GM12878 (cell line): ENCODE data around the gene RBM15B. TPM values are rescaled to one million over a fixed set of nuclear protein-coding genes. Genes with fewer than 3 reads are reported as not detected.
A peak's percentile ranks its signal among the peaks of the same experiment; 100 is the strongest.

Experiments used
- ATAC-seq: fragments of 200-7000 bp; cut with Tn5 transposase; 3 replicates; pipeline ENCODE4 v1.9.1; 2020; ENCODE audit warnings: mild to moderate bottlenecking, moderate library complexity
- BruUV-seq: library from RNA; stranded (reverse); fragments of 400-500 nt; replicated peaks from 2 replicates; lab custom pipeline; 2021; lab: Mats Ljungman, UMichigan
- CTCF ChIA-PET: fragments of 300-600 bp; sonication (Branson Sonifier 250); formaldehyde crosslinking; extraction: SDS; loops from one replicate; lab custom pipeline; 2021; ENCODE audit warnings: inconsistent platforms; lab: Yijun Ruan, JAX
- POLR2A ChIA-PET: fragments of 350-600 bp; formaldehyde crosslinking; extraction: SDS; loops from one replicate; lab custom pipeline; 2021; ENCODE audit warnings: inconsistent platforms; lab: Charles Lee
- RAD21 ChIA-PET: fragments of 300-600 bp; sonication (Branson Sonifier 250); formaldehyde crosslinking; loops from one replicate; lab custom pipeline; 2023; ENCODE audit warnings: antibody characterized with exemption; ENCODE audit not compliant: unreplicated experiment; lab: Charles Lee
- SMC1A ChIA-PET: fragments of 300-600 bp; sonication (Branson Sonifier 250); formaldehyde crosslinking; loops from one replicate; lab custom pipeline; 2023; ENCODE audit not compliant: unreplicated experiment, uncharacterized antibody; lab: Charles Lee
- DNase-seq: peaks from one replicate; pipeline ENCODE4 v3.0.0-alpha.2; 2011; ENCODE audit warnings: low read depth, low spot score
- FAIRE-seq: peaks from 3 replicates; lab custom pipeline; 2011; peaks lifted over from hg19 to GRCh38; lab: Jason Lieb, UNC
- H2AFZ ChIP-seq: 2 replicates; pipeline ENCODE4 v1.6.0; 2011; ENCODE audit warnings: low read depth, low read length, control low read depth; ENCODE audit not compliant: control insufficient read depth
- H3K27ac ChIP-seq: 2 replicates; pipeline ENCODE4 v1.5.1; 2011; ENCODE audit warnings: control low read depth; ENCODE audit not compliant: control insufficient read depth, insufficient read depth
- H3K27me3 ChIP-seq, 2 experiments: replicated peaks in 1 of 2; 2 replicates each; pipeline versions ENCODE4 v1.6.0 to v1.6.1; 2011; ENCODE audit warnings: low read length in 1 of 2; ENCODE audit not compliant: control insufficient read depth in 2 of 2, insufficient read depth in 2 of 2
- H3K36me3 ChIP-seq, 2 experiments: 2 replicates each; pipeline ENCODE4 v1.5.1; 2011; ENCODE audit warnings: low read length in 1 of 2; ENCODE audit not compliant: control insufficient read depth in 2 of 2, insufficient read depth in 2 of 2
- H3K4me1 ChIP-seq: 2 replicates; pipeline ENCODE4 v1.6.1; 2011; ENCODE audit warnings: mild to moderate bottlenecking, low read length, moderate library complexity, mixed read lengths; ENCODE audit not compliant: control insufficient read depth, insufficient read depth
- H3K4me2 ChIP-seq: 2 replicates; pipeline ENCODE4 v1.6.0; 2011; ENCODE audit warnings: control low read depth; ENCODE audit not compliant: control insufficient read depth, insufficient read depth
- H3K4me3 ChIP-seq: fragments of 200-600 bp; sonication (generic); 2 replicates; pipeline ENCODE4 v1.5.1; 2016
- H3K79me2 ChIP-seq: 2 replicates; pipeline ENCODE4 v1.6.0; 2011; ENCODE audit warnings: low read length; ENCODE audit not compliant: control insufficient read depth, insufficient read depth
- H3K9ac ChIP-seq: 2 replicates; pipeline ENCODE4 v1.8.0; 2011; ENCODE audit warnings: low read length, control low read depth, mixed read lengths; ENCODE audit not compliant: control insufficient read depth, insufficient read depth
- H3K9me3 ChIP-seq: replicated peaks from 3 replicates; pipeline ENCODE4 v1.5.1; 2011; ENCODE audit warnings: mild to moderate bottlenecking, low read length; ENCODE audit not compliant: control insufficient read depth, insufficient read depth
- H4K20me1 ChIP-seq: 2 replicates; pipeline ENCODE4 v1.6.0; 2011; ENCODE audit not compliant: control insufficient read depth, insufficient read depth
- ASH2L ChIP-seq: fragments of 300-600, 200-600 bp; sonication (generic); IDR thresholded peaks from 2 replicates; pipeline ENCODE4 v1.6.1; 2017; ENCODE audit warnings: low read depth, mild to moderate bottlenecking, borderline replicate concordance
- BRCA1 ChIP-seq: IDR thresholded peaks from 2 replicates; pipeline ENCODE4 v1.6.1; 2011; ENCODE audit warnings: low read depth, low read length, improper control_type of control experiment
- ESRRA ChIP-seq: IDR thresholded peaks from 2 replicates; pipeline ENCODE4 v1.6.1; 2012; ENCODE audit warnings: mild to moderate bottlenecking, low read length, improper control_type of control experiment
- KLF5 ChIP-seq: fragments of 450-650 bp; IDR thresholded peaks from 2 replicates; pipeline ENCODE4 v1.6.1; 2014; ENCODE audit warnings: mild to moderate bottlenecking; ENCODE audit not compliant: partially characterized antibody
- NFIC ChIP-seq: IDR thresholded peaks from 2 replicates; pipeline ENCODE4 v1.6.1; 2012; ENCODE audit warnings: low read depth, mild to moderate bottlenecking, inconsistent platforms, low read length, moderate library complexity
- NR2F1 ChIP-seq: fragments of 450-650 bp; conservative IDR thresholded peaks from 2 replicates; pipeline ENCODE4 v1.6.1; 2017; ENCODE audit warnings: mild to moderate bottlenecking
- RBBP5 ChIP-seq: fragments of 200-600 bp; sonication (generic); conservative IDR thresholded peaks from 2 replicates; pipeline ENCODE4 v1.6.1; 2016
- RCOR1 ChIP-seq: conservative IDR thresholded peaks from 2 replicates; pipeline ENCODE4 v1.6.1; 2012; ENCODE audit warnings: low read depth, low read length, improper control_type of control experiment
- SUPT20H ChIP-seq: IDR thresholded peaks from 2 replicates; pipeline ENCODE4 v1.6.1; 2011; ENCODE audit warnings: low read depth, mild to moderate bottlenecking, low read length, moderate library complexity, borderline replicate concordance; ENCODE audit not compliant: control insufficient read depth
- TCF3 ChIP-seq: IDR thresholded peaks from 2 replicates; pipeline ENCODE4 v1.6.1; 2012; ENCODE audit warnings: low read depth, mild to moderate bottlenecking, low read length, borderline replicate concordance; ENCODE audit not compliant: insufficient read depth
- TCF7 ChIP-seq: IDR thresholded peaks from 2 replicates; pipeline ENCODE4 v1.6.1; 2014; ENCODE audit warnings: antibody characterized with exemption, borderline replicate concordance
- WGBS: methylation state at CpG from one replicate; pipeline ENCODE4 v1.1.6; 2016; ENCODE audit warnings: low lambda C conversion rate; ENCODE audit not compliant: insufficient replicate concordance, insufficient coverage; ENCODE audit errors: missing lambda C conversion rate; 5-methylcytosine and 5-hydroxymethylcytosine counted together
- in situ Hi-C: fragments of 300-500 bp; cut with MboI; formaldehyde crosslinking; loops from 9 replicates; pipeline ENCODE4 v1.14.3; 2018; ENCODE audit warnings: mixed read lengths
- intact Hi-C: fragments of 100-400 bp; cut with micrococcal nuclease; formaldehyde crosslinking; loops from one replicate; pipeline ENCODE4 v1.14.2; 2022; ENCODE audit not compliant: unreplicated experiment
- polyA plus RNA-seq, 11 experiments: library from polyadenylated mRNA; depleted of rRNA in 4 of 11; unstranded in 6 of 11; stranded (reverse) in 5 of 11; fragments of >200 nt; fragmentation: Nextera tagmentation in 4 of 11; fragmentation: Illumina TruSeq in 1 of 11; extraction: Ambion mirVana in 4 of 11; extraction: Trizol in 1 of 11; gene quantifications; 1 replicate in 1 of 11; 2 replicates in 10 of 11; pipeline versions ENCODE4 v1.2.1 to v1.2.3, GENCODE V29; 2011 to 2016; ENCODE audit warnings: inconsistent platforms in 2 of 11, missing spikeins in 2 of 11, low read depth in 1 of 11
- total RNA-seq, 4 experiments: library from RNA; depleted of rRNA in 3 of 4; stranded (reverse); fragments of >200 nt in 3 of 4; fragmentation: Illumina TruSeq in 1 of 4; extraction: Trizol in 1 of 4; gene quantifications; 2 replicates each; pipeline versions ENCODE4 v1.2.1 to v1.2.3, GENCODE V29; 2013 to 2021
- TF ChIP-seq, protein P1 (sequence below): fragments of 450-650 bp; IDR thresholded peaks from 2 replicates; pipeline ENCODE4 v1.6.1; 2016; ENCODE audit warnings: mild to moderate bottlenecking
- TF ChIP-seq, protein P2 (sequence below): fragments of 450-650 bp; IDR thresholded peaks from 2 replicates; pipeline ENCODE4 v1.6.1; 2017; ENCODE audit warnings: antibody characterized with exemption, mild to moderate bottlenecking, moderate library complexity
- TF ChIP-seq, protein P3 (sequence below): fragments of 450-650 bp; IDR thresholded peaks from 2 replicates; pipeline ENCODE4 v1.6.1; 2017; ENCODE audit warnings: borderline replicate concordance

The RBM15B gene
- total and polyA plus RNA-seq, 10 of the 15 experiments (the other 5 are each of a cell fraction or from before 2014, with no cell fraction given), result 2.4 to 34.5 (median 19.1) TPM

DNA sequence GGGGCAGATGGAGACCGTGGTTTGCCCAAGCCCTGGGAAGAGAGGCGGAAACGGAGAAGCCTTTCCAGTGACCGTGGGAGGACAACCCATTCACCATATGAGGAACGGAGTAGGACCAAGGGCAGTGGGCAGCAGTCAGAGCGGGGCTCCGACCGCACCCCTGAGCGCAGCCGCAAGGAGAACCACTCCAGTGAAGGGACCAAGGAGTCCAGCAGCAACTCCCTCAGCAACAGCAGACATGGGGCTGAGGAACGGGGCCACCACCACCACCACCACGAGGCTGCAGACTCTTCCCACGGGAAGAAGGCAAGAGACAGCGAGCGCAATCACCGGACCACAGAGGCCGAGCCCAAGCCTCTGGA is 2.0 kb downstream of the RBM15B start:
- Histone ChIP-seq H3K36me3 (peaks cover 20 to 32% of the 10 kb centered on the region in 2 experiments), H4K20me1 (peaks cover 11% of the 10 kb centered on the region; the same call in 1 of the 2 replicates), H3K9me3 (no peaks in the 10 kb centered on the region)
- TF ChIP-seq NFIC, result no peak
- TF ChIP-seq RBBP5, result no peak
- TF ChIP-seq, protein P1, sequence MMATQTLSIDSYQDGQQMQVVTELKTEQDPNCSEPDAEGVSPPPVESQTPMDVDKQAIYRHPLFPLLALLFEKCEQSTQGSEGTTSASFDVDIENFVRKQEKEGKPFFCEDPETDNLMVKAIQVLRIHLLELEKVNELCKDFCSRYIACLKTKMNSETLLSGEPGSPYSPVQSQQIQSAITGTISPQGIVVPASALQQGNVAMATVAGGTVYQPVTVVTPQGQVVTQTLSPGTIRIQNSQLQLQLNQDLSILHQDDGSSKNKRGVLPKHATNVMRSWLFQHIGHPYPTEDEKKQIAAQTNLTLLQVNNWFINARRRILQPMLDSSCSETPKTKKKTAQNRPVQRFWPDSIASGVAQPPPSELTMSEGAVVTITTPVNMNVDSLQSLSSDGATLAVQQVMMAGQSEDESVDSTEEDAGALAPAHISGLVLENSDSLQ, result no peak
- TF ChIP-seq, protein P2, sequence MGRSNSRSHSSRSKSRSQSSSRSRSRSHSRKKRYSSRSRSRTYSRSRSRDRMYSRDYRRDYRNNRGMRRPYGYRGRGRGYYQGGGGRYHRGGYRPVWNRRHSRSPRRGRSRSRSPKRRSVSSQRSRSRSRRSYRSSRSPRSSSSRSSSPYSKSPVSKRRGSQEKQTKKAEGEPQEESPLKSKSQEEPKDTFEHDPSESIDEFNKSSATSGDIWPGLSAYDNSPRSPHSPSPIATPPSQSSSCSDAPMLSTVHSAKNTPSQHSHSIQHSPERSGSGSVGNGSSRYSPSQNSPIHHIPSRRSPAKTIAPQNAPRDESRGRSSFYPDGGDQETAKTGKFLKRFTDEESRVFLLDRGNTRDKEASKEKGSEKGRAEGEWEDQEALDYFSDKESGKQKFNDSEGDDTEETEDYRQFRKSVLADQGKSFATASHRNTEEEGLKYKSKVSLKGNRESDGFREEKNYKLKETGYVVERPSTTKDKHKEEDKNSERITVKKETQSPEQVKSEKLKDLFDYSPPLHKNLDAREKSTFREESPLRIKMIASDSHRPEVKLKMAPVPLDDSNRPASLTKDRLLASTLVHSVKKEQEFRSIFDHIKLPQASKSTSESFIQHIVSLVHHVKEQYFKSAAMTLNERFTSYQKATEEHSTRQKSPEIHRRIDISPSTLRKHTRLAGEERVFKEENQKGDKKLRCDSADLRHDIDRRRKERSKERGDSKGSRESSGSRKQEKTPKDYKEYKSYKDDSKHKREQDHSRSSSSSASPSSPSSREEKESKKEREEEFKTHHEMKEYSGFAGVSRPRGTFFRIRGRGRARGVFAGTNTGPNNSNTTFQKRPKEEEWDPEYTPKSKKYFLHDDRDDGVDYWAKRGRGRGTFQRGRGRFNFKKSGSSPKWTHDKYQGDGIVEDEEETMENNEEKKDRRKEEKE, result no peak
- no peak for TF ChIP-seq ESRRA
- no peak for TF ChIP-seq KLF5
- TF ChIP-seq, protein P3, sequence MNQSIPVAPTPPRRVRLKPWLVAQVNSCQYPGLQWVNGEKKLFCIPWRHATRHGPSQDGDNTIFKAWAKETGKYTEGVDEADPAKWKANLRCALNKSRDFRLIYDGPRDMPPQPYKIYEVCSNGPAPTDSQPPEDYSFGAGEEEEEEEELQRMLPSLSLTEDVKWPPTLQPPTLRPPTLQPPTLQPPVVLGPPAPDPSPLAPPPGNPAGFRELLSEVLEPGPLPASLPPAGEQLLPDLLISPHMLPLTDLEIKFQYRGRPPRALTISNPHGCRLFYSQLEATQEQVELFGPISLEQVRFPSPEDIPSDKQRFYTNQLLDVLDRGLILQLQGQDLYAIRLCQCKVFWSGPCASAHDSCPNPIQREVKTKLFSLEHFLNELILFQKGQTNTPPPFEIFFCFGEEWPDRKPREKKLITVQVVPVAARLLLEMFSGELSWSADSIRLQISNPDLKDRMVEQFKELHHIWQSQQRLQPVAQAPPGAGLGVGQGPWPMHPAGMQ, result no peak
- no peak for TF ChIP-seq SUPT20H
- TF ChIP-seq NR2F1, result no peak
- TF ChIP-seq BRCA1, result no peak
- TF ChIP-seq ASH2L, result no peak
- no peak for TF ChIP-seq TCF3
- no peak for TF ChIP-seq RCOR1
- no peak for TF ChIP-seq TCF7
- TF ChIP-seq, all 136 proteins: peak for 0
- Histone ChIP-seq H3K27ac (no peak overlapping the region), H2AFZ (no peak overlapping the region), H3K4me1 (peaks cover 17% of the 10 kb centered on the region), H3K4me2 (peak overlapping the region; percentile 86), H3K79me2 (peaks cover 43% of the 10 kb centered on the region), H3K27me3 (no peaks in the 10 kb centered on the region), H3K9ac (no peak overlapping the region), H3K4me3 (no peak overlapping the region)
- CTCF ChIA-PET, result interaction anchor here (0.6 to 1.9 kb wide), 2 partner anchors 42 to 109 kb away, joined by 3 to 8 read pairs; no protein-coding TSS in a partner anchor
- FAIRE-seq, result no peak
- POLR2A ChIA-PET, result interaction anchor here (0.5 kb wide), 1 partner anchor 300 kb away, joined by 8 read pairs; no protein-coding TSS in a partner anchor
- DNase-seq, result no peak
- RAD21 ChIA-PET, result interaction anchor here (0.7 kb wide), 1 partner anchor 109 kb away, joined by 3 read pairs; no protein-coding TSS in a partner anchor
- in situ Hi-C loops (loop anchor here (10.0 kb wide), 1 partner anchor 1058 kb away; no protein-coding TSS in a partner anchor), intact Hi-C loops (loop anchor here (5.0 kb wide), 2 partner anchors 104 to 404 kb away; no protein-coding TSS in a partner anchor)
- ATAC-seq, result no peak
- over 99% methylated on average over 17 of the region's 17 CpGs for WGBS
- SMC1A ChIA-PET, result no interaction called here
- BruUV-seq, result no TSS peak
